Measurements from ENCODE around the gene RUFY1. TPM values are rescaled to one million over a fixed set of nuclear protein-coding genes. Genes with fewer than 3 reads are reported as not detected.

RUFY1 gene
- total RNA-seq, 2 experiments from 2014 or later: 50.5 to 53.4 TPM

- ChIA-PET POLR2A (no interaction called here), CTCF (interaction anchor here (1.5 kb wide), 1 partner anchor 9 kb away, joined by 4 read pairs; no protein-coding TSS in a partner anchor)
- H3K4me1 Mint-ChIP-seq: no peaks in the 10 kb centered on the region
- H3K27me3 Mint-ChIP-seq: no peaks in the 10 kb centered on the region
- H3K27ac Mint-ChIP-seq: no peak overlapping the region
- H3K9me3 Mint-ChIP-seq: no peaks in the 10 kb centered on the region
- H3K4me3 Mint-ChIP-seq: no peak overlapping the region
- DNase-seq: no peak
- H3K36me3 Mint-ChIP-seq (ENCODE audit: low read depth): peaks cover 36% of the 10 kb centered on the region
Measured at GRCh38 chr5:179599566-179599965, 49.2 kb downstream of the RUFY1 start.

DNA sequence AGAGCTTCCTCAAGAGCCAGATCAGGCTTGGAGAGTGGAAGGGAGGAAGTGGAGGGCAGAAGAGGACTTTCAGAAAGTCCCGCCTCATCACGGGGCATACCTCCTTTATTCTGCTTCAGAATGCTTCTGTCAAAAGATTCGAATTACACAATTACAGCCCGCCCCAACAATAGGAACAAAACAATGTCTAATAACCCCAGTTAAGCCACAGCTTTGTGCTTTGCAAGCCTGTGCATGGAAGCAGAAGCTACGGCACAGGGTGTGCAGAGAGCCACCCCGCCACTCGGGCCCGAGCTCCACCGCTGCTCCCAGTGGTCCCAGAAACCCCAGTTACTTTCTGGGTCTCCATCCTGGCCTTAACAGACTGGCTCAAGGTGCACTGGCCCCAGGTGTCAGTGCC lies 49.6 kb downstream of the RUFY1 start:
- POLR2A ChIA-PET: no interaction called here
- peaks cover 36% of the 10 kb centered on the region for H3K36me3 Mint-ChIP-seq (ENCODE audit: low read depth)

DNA sequence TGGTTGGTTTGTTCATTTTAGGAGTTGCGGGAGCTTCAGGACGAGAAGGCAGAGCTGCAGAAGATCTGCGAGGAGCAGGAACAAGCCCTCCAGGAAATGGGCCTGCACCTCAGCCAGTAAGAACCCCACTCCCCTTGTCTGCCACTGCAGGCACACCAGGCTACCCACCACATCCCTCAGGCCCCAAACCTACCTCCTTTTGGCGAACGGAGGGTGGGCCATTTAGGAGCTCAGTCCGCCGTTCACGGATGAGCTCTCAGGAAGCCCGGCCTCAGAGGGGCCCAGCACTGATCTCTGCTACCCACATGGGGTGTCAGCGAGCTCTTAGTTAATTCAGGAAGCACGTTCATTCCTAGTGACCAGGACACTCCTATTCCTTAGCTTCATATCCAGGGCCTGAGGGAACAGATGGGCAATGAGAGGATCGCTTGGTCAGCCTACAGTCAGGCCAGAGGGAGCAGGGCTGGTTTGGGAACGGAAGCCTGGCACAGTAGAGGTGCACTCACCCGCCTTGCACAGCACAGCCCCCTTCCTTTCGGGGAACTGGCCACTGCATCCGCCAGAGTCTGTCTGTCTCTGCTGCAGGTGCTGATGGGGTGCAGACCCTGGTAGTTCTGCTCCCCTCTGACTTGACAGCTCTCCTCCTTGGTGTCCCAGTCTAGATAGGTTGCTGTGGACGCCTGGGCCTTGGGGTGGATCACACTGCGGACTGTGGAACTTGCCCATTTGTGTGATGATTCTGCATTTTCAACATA lies 51.7 kb downstream of the RUFY1 start:
- H3K27me3 Mint-ChIP-seq: no peaks in the 10 kb centered on the region
- H3K9me3 Mint-ChIP-seq: no peaks in the 10 kb centered on the region
- H3K4me1 Mint-ChIP-seq: peaks cover 6% of the 10 kb centered on the region
- H3K36me3 Mint-ChIP-seq (ENCODE audit: low read depth): peaks cover 31% of the 10 kb centered on the region
- POLR2A ChIA-PET: no interaction called here
- H3K27ac Mint-ChIP-seq: peak overlapping the region; percentile 33
- CTCF ChIA-PET: interaction anchor here (1.4 to 1.8 kb wide), 2 partner anchors 20 to 22 kb away, joined by 4 to 5 read pairs; partner anchors contain the start of gene HNRNPH1
- no peak for DNase-seq
- H3K4me3 Mint-ChIP-seq: no peak overlapping the region

More for the DNA sequence above, 49.6 kb downstream of the RUFY1 start:
- CTCF ChIA-PET: interaction anchor here (0.7 to 1.5 kb wide), 2 partner anchors 9 to 14 kb away, joined by 3 to 4 read pairs; no protein-coding TSS in a partner anchor
- H3K27ac Mint-ChIP-seq: no peak overlapping the region
- H3K4me1 Mint-ChIP-seq: no peaks in the 10 kb centered on the region
- no peak overlapping the region for H3K4me3 Mint-ChIP-seq
- no peaks in the 10 kb centered on the region for H3K27me3 Mint-ChIP-seq
- DNase-seq: no peak
- no peaks in the 10 kb centered on the region for H3K9me3 Mint-ChIP-seq

- H3K4me3 Mint-ChIP-seq: no peak overlapping the region
- peaks cover 33% of the 10 kb centered on the region for H3K36me3 Mint-ChIP-seq (ENCODE audit: low read depth)
- H3K9me3 Mint-ChIP-seq: no peaks in the 10 kb centered on the region
- H3K4me1 Mint-ChIP-seq: peaks cover 19% of the 10 kb centered on the region
- ChIA-PET POLR2A (no interaction called here), CTCF (interaction anchor here (0.8 to 1.2 kb wide), 2 partner anchors 10 to 19 kb away, joined by 3 to 4 read pairs; no protein-coding TSS in a partner anchor)
- no peaks in the 10 kb centered on the region for H3K27me3 Mint-ChIP-seq
- no peak overlapping the region for H3K27ac Mint-ChIP-seq
- DNase-seq: no peak
Measured at GRCh38 chr5:179603308-179603707, 53.0 kb downstream of the RUFY1 start.

DNA sequence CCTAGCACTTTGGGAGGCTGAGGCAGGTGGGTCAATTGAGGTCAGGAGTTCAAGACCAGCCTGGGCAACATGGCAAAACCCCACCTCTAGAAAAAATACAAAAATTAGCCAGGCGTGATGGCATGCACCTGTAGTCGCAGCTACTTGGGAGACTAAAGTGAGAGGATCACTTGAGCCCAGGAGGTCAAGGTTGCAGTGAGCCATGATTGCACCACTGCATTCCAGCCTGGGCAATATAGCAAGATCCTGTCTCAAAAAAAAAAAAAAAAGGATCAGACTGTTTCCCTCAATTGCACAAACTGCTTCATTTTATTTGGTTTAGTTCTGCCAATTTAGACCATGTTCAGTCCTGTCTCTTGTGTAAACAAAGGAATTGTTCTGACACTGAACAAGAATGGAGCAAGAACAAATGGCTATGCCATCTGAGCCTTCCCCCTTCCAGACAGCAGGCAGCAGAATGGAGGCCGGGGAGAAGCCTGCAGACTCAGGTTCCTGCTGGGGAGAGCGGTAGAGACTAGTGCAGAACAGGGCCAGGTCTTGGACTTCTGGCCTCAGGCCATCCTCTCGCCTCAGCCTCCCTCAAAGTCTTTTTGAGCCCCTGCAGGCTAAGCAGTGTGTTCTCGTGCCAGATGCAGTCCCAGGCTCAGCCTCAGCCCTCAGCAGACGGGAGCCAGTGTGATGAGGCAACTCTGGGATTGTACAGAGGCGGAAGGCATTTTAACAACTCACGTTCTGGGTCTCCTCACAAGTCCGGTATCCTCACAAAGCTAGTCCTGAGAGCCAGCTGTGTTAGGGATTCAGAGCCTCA lies 54.9 kb downstream of the RUFY1 start:
- Mint-ChIP-seq H3K27me3 (no peaks in the 10 kb centered on the region), H3K9me3 (no peaks in the 10 kb centered on the region), H3K36me3 (ENCODE audit: low read depth) (peaks cover 39% of the 10 kb centered on the region), H3K4me1 (peaks cover 38% of the 10 kb centered on the region), H3K4me3 (no peak overlapping the region), H3K27ac (peak overlapping the region; percentile 61)
- POLR2A ChIA-PET: interaction anchor here (1.3 kb wide), 1 partner anchor 10 kb away, joined by 3 read pairs; no protein-coding TSS in a partner anchor
- CTCF ChIA-PET: interaction anchor here (0.6 to 1.4 kb wide), 2 partner anchors 12 to 1370 kb away, joined by 3 to 4 read pairs; no protein-coding TSS in a partner anchor
- DNase-seq: no peak

DNA sequence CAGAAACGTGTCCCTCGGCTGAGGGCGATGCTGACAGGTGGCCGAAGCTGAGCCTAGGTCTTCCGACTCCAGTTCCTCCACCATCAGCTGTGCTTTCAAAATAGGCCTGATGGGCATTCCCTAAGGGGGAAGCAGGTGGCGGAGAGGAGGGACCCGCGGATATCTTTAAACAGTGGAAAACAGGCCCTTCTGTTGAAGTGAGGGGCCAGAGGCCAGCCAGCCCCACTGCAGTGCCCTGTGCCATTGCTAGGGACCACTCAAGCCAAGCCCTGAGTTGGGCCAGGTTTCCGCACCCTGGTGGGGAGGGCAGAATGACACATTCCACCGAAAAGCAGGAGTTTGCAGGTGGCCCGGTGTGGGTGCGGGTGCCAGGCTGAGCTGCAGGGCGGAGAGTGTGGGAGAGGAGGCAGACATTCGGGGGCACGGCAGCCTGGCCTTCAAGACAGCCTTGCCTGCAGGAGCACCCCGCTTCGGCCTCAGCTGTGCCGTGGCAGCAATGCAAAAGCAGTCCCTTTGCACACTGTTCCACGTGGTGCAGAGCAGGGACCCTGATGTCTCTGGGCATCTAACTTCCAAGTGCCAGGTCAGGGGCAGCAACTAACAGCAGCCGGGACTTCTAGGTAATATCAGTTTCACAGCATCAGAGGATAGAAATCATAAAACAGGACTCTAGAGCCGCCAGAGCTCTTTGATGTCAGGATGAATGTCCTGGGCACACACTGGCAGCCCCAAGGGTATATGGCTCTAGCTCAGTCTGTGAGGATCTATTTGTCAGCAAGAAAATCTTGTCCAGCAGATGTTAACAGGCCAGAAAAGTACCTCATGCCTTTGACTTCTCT lies 55.9 kb downstream of the RUFY1 start:
- ChIA-PET CTCF (interaction anchor here (1.1 to 1.4 kb wide), 2 partner anchors 13 to 17 kb away, joined by 3 read pairs; partner anchors contain the start of gene HNRNPH1), POLR2A (interaction anchor here (0.6 kb wide), 1 partner anchor 17 kb away, joined by 3 read pairs; the partner anchor contains the start of gene HNRNPH1)
- Mint-ChIP-seq H3K4me3 (no peak overlapping the region), H3K4me1 (peaks cover 47% of the 10 kb centered on the region), H3K9me3 (no peaks in the 10 kb centered on the region), H3K27me3 (no peaks in the 10 kb centered on the region), H3K27ac (peak overlapping the region; percentile 54), H3K36me3 (ENCODE audit: low read depth) (peaks cover 47% of the 10 kb centered on the region)
- DNase-seq: no peak

GRCh38 chr5:179606910-179607159 lies 56.5 kb downstream of the RUFY1 start:
- H3K4me1 Mint-ChIP-seq: peaks cover 50% of the 10 kb centered on the region
- H3K9me3 Mint-ChIP-seq: no peaks in the 10 kb centered on the region
- H3K36me3 Mint-ChIP-seq (ENCODE audit: low read depth): peaks cover 51% of the 10 kb centered on the region
- CTCF ChIA-PET: interaction anchor here (1.1 to 1.6 kb wide), 2 partner anchors 11 to 17 kb away, joined by 3 read pairs; partner anchors contain the start of gene HNRNPH1
- POLR2A ChIA-PET: no interaction called here
- H3K27ac Mint-ChIP-seq: peak overlapping the region; percentile 54
- no peak for DNase-seq
- no peaks in the 10 kb centered on the region for H3K27me3 Mint-ChIP-seq
- H3K4me3 Mint-ChIP-seq: no peak overlapping the region

DNA sequence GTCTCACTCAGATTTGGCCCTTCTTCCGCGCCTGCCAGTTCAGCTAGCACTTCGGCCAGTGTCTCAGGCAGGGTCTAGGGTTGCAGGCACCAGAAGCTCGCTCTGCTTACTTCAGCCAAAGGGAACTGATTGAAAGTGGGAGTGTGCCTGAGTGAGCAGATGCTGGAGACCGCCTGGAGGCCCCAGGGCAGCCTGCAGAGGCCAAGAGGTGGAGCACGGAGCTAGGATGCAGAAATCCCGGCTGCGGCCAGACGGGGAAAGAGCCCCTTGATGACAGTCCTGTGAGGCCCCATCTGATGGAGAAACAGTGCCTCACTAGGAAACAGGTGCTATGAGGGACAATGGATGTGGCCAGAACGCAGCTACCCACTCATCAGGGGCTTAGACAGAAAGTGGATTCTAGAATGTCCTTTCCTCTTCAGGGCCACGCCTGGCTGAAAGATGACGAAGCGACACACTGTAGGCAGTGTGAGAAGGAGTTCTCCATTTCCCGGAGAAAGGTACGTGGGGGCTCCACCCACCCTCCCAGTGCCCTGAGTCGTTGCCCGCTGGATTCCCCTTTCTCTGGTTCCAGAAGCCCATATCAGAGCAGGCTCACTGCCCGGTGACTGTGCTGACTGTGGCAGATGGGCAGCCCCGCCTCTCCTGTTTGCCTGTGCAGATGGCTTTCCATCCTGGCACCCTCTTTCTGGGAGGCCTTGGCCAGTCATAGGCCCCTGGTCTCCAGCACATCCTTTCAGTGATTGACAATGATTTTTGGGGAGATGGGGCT lies 57.0 kb downstream of the RUFY1 start:
- Mint-ChIP-seq H3K27ac (peak overlapping the region; percentile 86), H3K36me3 (ENCODE audit: low read depth) (peaks cover 51% of the 10 kb centered on the region), H3K27me3 (no peaks in the 10 kb centered on the region), H3K4me1 (peaks cover 51% of the 10 kb centered on the region), H3K9me3 (no peaks in the 10 kb centered on the region), H3K4me3 (peak overlapping the region; percentile 6)
- ChIA-PET CTCF (interaction anchor here (0.6 to 2.0 kb wide), 11 partner anchors 8 to 204 kb away, joined by 3 to 6 read pairs (median 3); partner anchors contain the start of gene HNRNPH1), POLR2A (interaction anchor here (1.1 to 1.3 kb wide), 2 partner anchors 13 to 16 kb away, joined by 3 read pairs; partner anchors contain the start of gene HNRNPH1)
- DNase-seq: no peak

- peak overlapping the region; percentile 6 for H3K4me3 Mint-ChIP-seq
- peak overlapping the region; percentile 86 for H3K27ac Mint-ChIP-seq
- H3K4me1 Mint-ChIP-seq: peaks cover 57% of the 10 kb centered on the region
- H3K9me3 Mint-ChIP-seq: no peaks in the 10 kb centered on the region
- POLR2A ChIA-PET: interaction anchor here (1.1 to 1.3 kb wide), 2 partner anchors 12 to 16 kb away, joined by 3 read pairs; partner anchors contain the start of gene HNRNPH1
- peak; percentile 85 for DNase-seq
- H3K27me3 Mint-ChIP-seq: no peaks in the 10 kb centered on the region
- peaks cover 53% of the 10 kb centered on the region for H3K36me3 Mint-ChIP-seq (ENCODE audit: low read depth)
- CTCF ChIA-PET: interaction anchor here (0.7 to 2.0 kb wide), 10 partner anchors 8 to 64 kb away, joined by 3 to 5 read pairs (median 3); partner anchors contain the start of gene HNRNPH1
Measured at GRCh38 chr5:179608131-179608581, 57.8 kb downstream of the RUFY1 start.

DNA sequence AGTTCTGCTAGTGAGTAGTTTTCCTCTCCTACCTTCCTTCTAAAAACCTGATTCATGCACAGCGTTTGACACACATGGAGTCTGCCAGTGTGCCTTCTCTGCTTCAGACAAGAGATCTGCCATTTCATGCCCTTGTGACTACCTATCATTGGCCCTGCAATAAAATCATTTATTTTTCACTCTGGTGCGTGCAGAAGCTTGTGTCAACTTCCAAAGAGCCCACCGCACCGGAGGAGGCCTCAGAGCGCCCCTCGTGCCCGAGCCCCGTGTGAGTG lies 59.4 kb downstream of the RUFY1 start:
- no peaks in the 10 kb centered on the region for H3K9me3 Mint-ChIP-seq
- H3K36me3 Mint-ChIP-seq (ENCODE audit: low read depth): peaks cover 64% of the 10 kb centered on the region
- no peak overlapping the region for H3K4me3 Mint-ChIP-seq
- peaks cover 68% of the 10 kb centered on the region for H3K4me1 Mint-ChIP-seq
- no peak for DNase-seq
- ChIA-PET CTCF (interaction anchor here (0.6 kb wide), 1 partner anchor 134 kb away, joined by 3 read pairs; no protein-coding TSS in a partner anchor), POLR2A (no interaction called here)
- peak overlapping the region; percentile 67 for H3K27ac Mint-ChIP-seq
- H3K27me3 Mint-ChIP-seq: no peaks in the 10 kb centered on the region

DNA sequence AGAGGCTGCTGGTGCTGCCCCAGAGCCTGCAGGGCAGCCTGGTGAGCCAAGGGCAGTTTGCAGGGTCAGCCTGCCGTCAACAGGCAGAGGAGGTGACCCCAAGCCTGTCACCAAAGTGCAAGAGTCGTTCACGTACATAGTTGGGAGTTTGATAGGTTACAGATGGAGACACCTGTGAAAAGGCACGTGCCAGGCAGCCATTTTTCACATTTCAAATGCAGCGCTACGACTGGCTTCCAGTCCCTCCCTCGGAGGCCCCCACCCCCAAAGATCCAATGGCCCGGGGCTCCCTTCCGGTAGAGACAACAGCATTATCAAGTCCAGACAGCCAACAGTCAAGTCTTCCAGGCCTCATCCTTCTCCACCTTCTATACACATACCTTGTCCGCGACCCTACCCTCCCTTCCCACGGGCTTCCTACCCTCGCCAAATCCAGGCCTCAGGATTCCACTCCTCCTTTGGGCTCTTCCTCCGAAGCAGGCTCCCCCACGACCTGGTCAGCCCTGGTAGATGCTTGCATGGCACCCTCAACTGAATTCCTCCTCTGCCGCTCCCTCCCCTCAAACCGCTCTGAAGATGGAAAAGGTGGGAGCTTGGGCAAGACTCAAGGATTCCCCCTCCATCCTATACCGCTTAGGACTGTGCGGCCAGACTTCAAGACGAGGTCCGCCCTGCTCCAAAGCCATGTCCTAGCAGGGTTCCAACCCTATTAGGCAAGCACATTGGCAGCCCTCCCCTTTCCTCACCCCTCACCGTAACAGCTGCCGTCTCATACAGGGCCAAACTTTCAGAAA lies 60.0 kb downstream of the RUFY1 start:
- no peak overlapping the region for H3K4me3 Mint-ChIP-seq
- peaks cover 69% of the 10 kb centered on the region for H3K36me3 Mint-ChIP-seq (ENCODE audit: low read depth)
- H3K4me1 Mint-ChIP-seq: peaks cover 69% of the 10 kb centered on the region
- DNase-seq: no peak
- POLR2A ChIA-PET: no interaction called here
- peak overlapping the region; percentile 20 for H3K27ac Mint-ChIP-seq
- CTCF ChIA-PET: interaction anchor here (1.0 kb wide), 1 partner anchor 13 kb away, joined by 3 read pairs; the partner anchor contains the start of gene HNRNPH1
- H3K27me3 Mint-ChIP-seq: no peaks in the 10 kb centered on the region
- H3K9me3 Mint-ChIP-seq: no peaks in the 10 kb centered on the region

Measured in activated CD4-positive, alpha-beta T cell treated with anti-CD3 and anti-CD28 coated beads, Interleukin-2, amount 10 ng/mL, durations not matched to agents 7 days and 5 days (primary cell).